Neural cell (in vitro differentiated cells): ENCODE data around the gene INPP4B. TPM values are rescaled to one million over a fixed set of nuclear protein-coding genes. Genes with fewer than 3 reads are reported as not detected.

Experiments used
- H2AFZ ChIP-seq: fragments of 200-600, 300-800 bp; sonication (generic), shearing (Covaris generic); 2 replicates; pipeline ENCODE4 v1.6.0; 2014; ENCODE audit warnings: low read depth, mild to moderate bottlenecking, antibody characterized with exemption, low read length, moderate library complexity
- H3F3A ChIP-seq: fragments of 200-600 bp; shearing (Covaris generic); 2 replicates; pipeline ENCODE4 v1.6.1; 2016; ENCODE audit warnings: mild to moderate bottlenecking, moderate library complexity, mixed read lengths, antibody characterized with exemption, low read length; ENCODE audit not compliant: insufficient read depth, poor library complexity, severe bottlenecking
- H3K27ac ChIP-seq: fragments of 200-600, 300-800 bp; sonication (generic), shearing (Covaris generic); 2 replicates; pipeline ENCODE4 v1.5.1; 2014; ENCODE audit warnings: mild to moderate bottlenecking, low read length, moderate library complexity
- H3K27me3 ChIP-seq: fragments of 300-800, 200-600 bp; sonication (generic), shearing (Covaris generic); 2 replicates; pipeline ENCODE4 v1.6.0; 2014; ENCODE audit warnings: mild to moderate bottlenecking, low read depth, low read length, moderate library complexity; ENCODE audit not compliant: insufficient read depth
- H3K36me3 ChIP-seq: fragments of 300-800, 200-600 bp; sonication (generic), shearing (Covaris generic); 2 replicates; pipeline ENCODE4 v1.5.1; 2014; ENCODE audit warnings: mild to moderate bottlenecking, antibody characterized with exemption, low read length, moderate library complexity; ENCODE audit not compliant: insufficient read depth
- H3K4me2 ChIP-seq: fragments of 300-800, 200-600 bp; sonication (generic), shearing (Covaris generic); 2 replicates; pipeline ENCODE4 v1.6.0; 2014; ENCODE audit warnings: mild to moderate bottlenecking, low read length
- H3K4me3 ChIP-seq: fragments of 300-800, 200-600 bp; sonication (generic), shearing (Covaris generic); 2 replicates; pipeline ENCODE4 v1.5.1; 2014; ENCODE audit warnings: mild to moderate bottlenecking, low read length, moderate library complexity
- H3K79me2 ChIP-seq: fragments of 200-600 bp; shearing (Covaris generic); replicated peaks from 2 replicates; pipeline ENCODE4 v1.6.0; 2014; ENCODE audit warnings: mild to moderate bottlenecking, low read length, moderate library complexity; ENCODE audit not compliant: insufficient read depth
- H3K9ac ChIP-seq: fragments of 300-800, 200-600 bp; sonication (generic), shearing (Covaris generic); 2 replicates; pipeline ENCODE4 v1.6.1; 2016; ENCODE audit warnings: mild to moderate bottlenecking, low read length, mixed read lengths
- H3K9me2 ChIP-seq: fragments of 200-600 bp; shearing (Covaris generic); 2 replicates; pipeline ENCODE4 v1.6.1; 2016; ENCODE audit warnings: mild to moderate bottlenecking, low read length, mixed read lengths; ENCODE audit not compliant: insufficient read depth
- H3K9me3 ChIP-seq: fragments of 200-600, 300-800 bp; sonication (generic), shearing (Covaris generic); 2 replicates; pipeline ENCODE4 v1.6.1; 2016; ENCODE audit warnings: mild to moderate bottlenecking, mixed run types, low read length, moderate library complexity, mixed read lengths
- H4K20me1 ChIP-seq: fragments of 200-600 bp; shearing (Covaris generic); 2 replicates; pipeline ENCODE4 v1.6.1; 2016; ENCODE audit warnings: mild to moderate bottlenecking, mixed run types; ENCODE audit not compliant: insufficient read depth
- CTCF ChIP-seq: fragments of 450-650 bp; IDR thresholded peaks from 2 replicates; pipeline ENCODE4 v1.5.1; 2014; ENCODE audit warnings: antibody characterized with exemption, mild to moderate bottlenecking, moderate library complexity; ENCODE audit not compliant: poor library complexity, severe bottlenecking
- EP300 ChIP-seq: fragments of 450-650 bp; conservative IDR thresholded peaks from 2 replicates; pipeline ENCODE4 v1.6.1; 2014; ENCODE audit warnings: antibody characterized with exemption, mild to moderate bottlenecking, moderate library complexity; ENCODE audit not compliant: poor library complexity, severe bottlenecking
- EZH2 ChIP-seq: fragments of 200-600, 300-800 bp; shearing (Covaris generic), sonication (generic); IDR thresholded peaks from 2 replicates; pipeline ENCODE4 v1.6.1; 2014; ENCODE audit warnings: antibody characterized with exemption, low read length, borderline replicate concordance, mild to moderate bottlenecking; ENCODE audit not compliant: insufficient read depth, poor library complexity, severe bottlenecking
- MXI1 ChIP-seq: fragments of 450-650 bp; conservative IDR thresholded peaks from 2 replicates; pipeline ENCODE4 v1.6.1; 2014; ENCODE audit warnings: antibody characterized with exemption, mild to moderate bottlenecking; ENCODE audit not compliant: poor library complexity, severe bottlenecking
- POLR2AphosphoS5 ChIP-seq: IDR thresholded peaks from 2 replicates; pipeline ENCODE4 v1.6.1; 2012
- RAD21 ChIP-seq: fragments of 450-650 bp; conservative IDR thresholded peaks from 2 replicates; pipeline ENCODE4 v1.6.1; 2014; ENCODE audit warnings: antibody characterized with exemption, mild to moderate bottlenecking, moderate library complexity
- SMC3 ChIP-seq: fragments of 450-650 bp; conservative IDR thresholded peaks from 2 replicates; pipeline ENCODE4 v1.6.1; 2014; ENCODE audit warnings: antibody characterized with exemption, mild to moderate bottlenecking, moderate library complexity; ENCODE audit not compliant: poor library complexity
- TAF1 ChIP-seq: IDR thresholded peaks from 2 replicates; pipeline ENCODE4 v1.6.1; 2012; ENCODE audit warnings: low read depth
- polyA plus RNA-seq: library from polyadenylated mRNA; depleted of rRNA; stranded (reverse); fragments of >200 nt; gene quantifications from 2 replicates; pipeline ENCODE4 v1.2.3, GENCODE V29; 2014
- TF ChIP-seq, protein P1 (sequence below): IDR thresholded peaks from 2 replicates; pipeline ENCODE4 v1.6.1; 2012; ENCODE audit warnings: borderline replicate concordance

The INPP4B gene
- polyA plus RNA-seq, 1 donor from 2014 or later: 0.30 TPM

- Histone ChIP-seq H3K4me3 (no peak overlapping the region), H3K9ac (no peak overlapping the region), H3F3A (no peaks in the 10 kb centered on the region), H3K27me3 (no peaks in the 10 kb centered on the region), H3K36me3 (no peaks in the 10 kb centered on the region), H3K79me2 (no peaks in the 10 kb centered on the region), H3K9me3 (no peaks in the 10 kb centered on the region), H3K27ac (no peak overlapping the region), H3K9me2 (no peaks in the 10 kb centered on the region), H4K20me1 (no peaks in the 10 kb centered on the region), H3K4me2 (no peak overlapping the region), H2AFZ (no peak overlapping the region)
- TF ChIP-seq TAF1: no peak
- no peak for TF ChIP-seq SMC3
- TF ChIP-seq CTCF: no peak
- TF ChIP-seq EZH2: no peak
- TF ChIP-seq EP300: no peak
- TF ChIP-seq MXI1: no peak
- TF ChIP-seq POLR2AphosphoS5: no peak
- TF ChIP-seq RAD21: no peak
- TF ChIP-seq, protein P1, sequence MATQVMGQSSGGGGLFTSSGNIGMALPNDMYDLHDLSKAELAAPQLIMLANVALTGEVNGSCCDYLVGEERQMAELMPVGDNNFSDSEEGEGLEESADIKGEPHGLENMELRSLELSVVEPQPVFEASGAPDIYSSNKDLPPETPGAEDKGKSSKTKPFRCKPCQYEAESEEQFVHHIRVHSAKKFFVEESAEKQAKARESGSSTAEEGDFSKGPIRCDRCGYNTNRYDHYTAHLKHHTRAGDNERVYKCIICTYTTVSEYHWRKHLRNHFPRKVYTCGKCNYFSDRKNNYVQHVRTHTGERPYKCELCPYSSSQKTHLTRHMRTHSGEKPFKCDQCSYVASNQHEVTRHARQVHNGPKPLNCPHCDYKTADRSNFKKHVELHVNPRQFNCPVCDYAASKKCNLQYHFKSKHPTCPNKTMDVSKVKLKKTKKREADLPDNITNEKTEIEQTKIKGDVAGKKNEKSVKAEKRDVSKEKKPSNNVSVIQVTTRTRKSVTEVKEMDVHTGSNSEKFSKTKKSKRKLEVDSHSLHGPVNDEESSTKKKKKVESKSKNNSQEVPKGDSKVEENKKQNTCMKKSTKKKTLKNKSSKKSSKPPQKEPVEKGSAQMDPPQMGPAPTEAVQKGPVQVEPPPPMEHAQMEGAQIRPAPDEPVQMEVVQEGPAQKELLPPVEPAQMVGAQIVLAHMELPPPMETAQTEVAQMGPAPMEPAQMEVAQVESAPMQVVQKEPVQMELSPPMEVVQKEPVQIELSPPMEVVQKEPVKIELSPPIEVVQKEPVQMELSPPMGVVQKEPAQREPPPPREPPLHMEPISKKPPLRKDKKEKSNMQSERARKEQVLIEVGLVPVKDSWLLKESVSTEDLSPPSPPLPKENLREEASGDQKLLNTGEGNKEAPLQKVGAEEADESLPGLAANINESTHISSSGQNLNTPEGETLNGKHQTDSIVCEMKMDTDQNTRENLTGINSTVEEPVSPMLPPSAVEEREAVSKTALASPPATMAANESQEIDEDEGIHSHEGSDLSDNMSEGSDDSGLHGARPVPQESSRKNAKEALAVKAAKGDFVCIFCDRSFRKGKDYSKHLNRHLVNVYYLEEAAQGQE: no peak
These were observed 511.2 kb downstream of the INPP4B start for GRCh38 chr4:142334931-142335330.

DNA sequence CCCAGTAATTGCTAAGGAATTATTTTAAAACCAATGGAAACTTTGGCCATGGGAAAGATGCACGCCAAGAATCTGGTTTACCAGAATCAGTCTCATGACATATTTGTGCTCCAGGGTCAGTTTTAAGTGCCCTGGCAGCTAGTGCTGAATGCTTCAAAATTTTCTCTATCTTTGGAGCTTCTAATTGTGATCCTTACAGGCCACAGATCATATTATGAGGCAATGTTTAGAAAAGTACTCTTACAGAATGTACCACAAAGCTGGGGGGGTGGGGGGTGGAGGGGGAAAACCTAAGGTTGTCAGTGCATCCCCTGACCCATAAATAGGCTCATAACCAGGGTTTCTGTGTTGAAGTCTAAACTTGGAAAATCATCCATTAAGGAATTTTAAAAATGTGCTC is 514.5 kb downstream of the INPP4B start:
- H3K9me2 ChIP-seq: no peaks in the 10 kb centered on the region
- no peaks in the 10 kb centered on the region for H3K9me3 ChIP-seq
- H3K27me3 ChIP-seq: no peaks in the 10 kb centered on the region
- no peak overlapping the region for H3K9ac ChIP-seq
- H3K79me2 ChIP-seq: no peaks in the 10 kb centered on the region
- no peak overlapping the region for H3K27ac ChIP-seq
- H3F3A ChIP-seq: no peaks in the 10 kb centered on the region
- no peak overlapping the region for H3K4me2 ChIP-seq
- no peak overlapping the region for H2AFZ ChIP-seq
- H3K4me3 ChIP-seq: no peak overlapping the region
- H4K20me1 ChIP-seq: no peaks in the 10 kb centered on the region
- no peaks in the 10 kb centered on the region for H3K36me3 ChIP-seq
- TF ChIP-seq, protein P1: no peak
- TF ChIP-seq RAD21 (no peak), EP300 (no peak), TAF1 (no peak), EZH2 (no peak), CTCF (no peak), MXI1 (no peak), POLR2AphosphoS5 (no peak), SMC3 (no peak)
